ENCODE measurements around the gene PPM1H.

- no peak for TF ChIP-seq CTCF (conservative IDR thresholded peaks at IDR 0.05; ENCODE audit: low read length)
- TF ChIP-seq EZH2phosphoT487 (IDR thresholded peaks at IDR 0.05; ENCODE audit: borderline replicate concordance) = no peak
Measured at GRCh38 chr12:62849398-62849797, 85.6 kb downstream of the PPM1H start.

Data from Loucy (cell line).